GM23248 (cell line): ENCODE measurements around the gene ZNF408. TPM values are rescaled to one million over a fixed set of nuclear protein-coding genes. Genes with fewer than 3 reads are reported as not detected.
"Not testable (repeated sequence)": the region's sequence is repeated elsewhere in the genome, so short reads cannot be mapped to it uniquely, and the experiment has no call there.

Experiments
- DNase-seq: peaks from one replicate; pipeline ENCODE4 v3.0.0-alpha.2; 2015
- H2AFZ ChIP-seq: fragments of 200-600 bp; sonication (generic); 2 replicates; pipeline ENCODE4 v1.6.1; 2016; ENCODE audit warnings: antibody characterized with exemption
- H3F3A ChIP-seq: fragments of 200-600 bp; sonication (generic); 2 replicates; pipeline ENCODE4 v1.6.1; 2016; ENCODE audit warnings: mild to moderate bottlenecking, antibody characterized with exemption, mixed run types; ENCODE audit not compliant: insufficient read depth
- H3K27ac ChIP-seq: fragments of 200-600 bp; sonication (generic); 2 replicates; pipeline ENCODE4 v1.5.1; 2016; ENCODE audit warnings: mild to moderate bottlenecking
- H3K27me3 ChIP-seq: fragments of 200-600 bp; sonication (generic); replicated peaks from 2 replicates; pipeline ENCODE4 v1.6.1; 2016; ENCODE audit warnings: mild to moderate bottlenecking; ENCODE audit not compliant: insufficient read depth
- H3K36me3 ChIP-seq: fragments of 200-600 bp; sonication (generic); 2 replicates; pipeline ENCODE4 v1.6.1; 2016; ENCODE audit warnings: low read depth, mild to moderate bottlenecking
- H3K4me1 ChIP-seq: fragments of 200-600 bp; sonication (generic); 2 replicates; pipeline ENCODE4 v1.6.1; 2016; ENCODE audit warnings: mild to moderate bottlenecking; ENCODE audit not compliant: insufficient read depth
- H3K4me2 ChIP-seq: fragments of 200-600 bp; sonication (generic); one replicate; pipeline ENCODE4 v1.6.1; 2016; ENCODE audit warnings: mild to moderate bottlenecking; ENCODE audit not compliant: unreplicated experiment
- H3K4me3 ChIP-seq: fragments of 200-600 bp; sonication (generic); 2 replicates; pipeline ENCODE4 v1.5.1; 2016; ENCODE audit warnings: mild to moderate bottlenecking
- H3K79me2 ChIP-seq: fragments of 200-600 bp; sonication (generic); 2 replicates; pipeline ENCODE4 v1.6.1; 2016; ENCODE audit warnings: mild to moderate bottlenecking; ENCODE audit not compliant: insufficient read depth
- H3K9ac ChIP-seq: fragments of 200-600 bp; sonication (generic); 2 replicates; pipeline ENCODE4 v1.6.1; 2016; ENCODE audit warnings: mild to moderate bottlenecking
- H3K9me2 ChIP-seq: fragments of 200-600 bp; sonication (generic); 2 replicates; pipeline ENCODE4 v1.6.1; 2016; ENCODE audit warnings: mixed run types, mild to moderate bottlenecking, moderate library complexity; ENCODE audit not compliant: insufficient read depth
- H3K9me3 ChIP-seq: fragments of 200-600 bp; sonication (generic); one replicate; pipeline ENCODE4 v1.6.1; 2017; ENCODE audit warnings: low read depth
- H4K20me1 ChIP-seq: fragments of 200-600 bp; sonication (generic); 2 replicates; pipeline ENCODE4 v1.6.0; 2016; ENCODE audit not compliant: insufficient read depth
- EZH2 ChIP-seq: fragments of 200-600 bp; sonication (generic); IDR thresholded peaks from 2 replicates; pipeline ENCODE4 v1.6.1; 2018; ENCODE audit warnings: antibody characterized with exemption, mild to moderate bottlenecking; ENCODE audit not compliant: insufficient read depth, poor library complexity, severe bottlenecking
- EZH2phosphoT487 ChIP-seq: fragments of 200-600 bp; sonication (generic); IDR thresholded peaks from 2 replicates; pipeline ENCODE4 v1.6.1; 2018; ENCODE audit warnings: antibody characterized with exemption, moderate library complexity, mild to moderate bottlenecking, low read depth; ENCODE audit not compliant: insufficient read depth
- WGBS, 2 experiments: methylation state at CpG; one replicate each; pipeline ENCODE4 v1.1.6; 2015 to 2017; ENCODE audit warnings: low lambda C conversion rate in 2 of 2, low coverage in 1 of 2; ENCODE audit errors: missing lambda C conversion rate in 2 of 2; 5-methylcytosine and 5-hydroxymethylcytosine counted together
- in situ Hi-C: fragments of 300-500 bp; cut with MboI; formaldehyde crosslinking; loops from 2 replicates; pipeline ENCODE4 v1.15.0; 2020
- polyA plus RNA-seq: library from polyadenylated mRNA; unstranded; fragments of >200 nt; fragmentation: Nextera tagmentation; extraction: Ambion mirVana; gene quantifications from 2 replicates; pipeline ENCODE4 v1.2.1, GENCODE V29; 2016
- total RNA-seq: library from RNA; depleted of rRNA; stranded (reverse); fragments of >200 nt; shearing (Covaris generic); gene quantifications from 2 replicates; pipeline ENCODE4 v1.2.3, GENCODE V29; 2014

The ZNF408 gene
- total and polyA plus RNA-seq, 2 experiments from 2014 or later, result 9.6 to 9.9 TPM

DNA sequence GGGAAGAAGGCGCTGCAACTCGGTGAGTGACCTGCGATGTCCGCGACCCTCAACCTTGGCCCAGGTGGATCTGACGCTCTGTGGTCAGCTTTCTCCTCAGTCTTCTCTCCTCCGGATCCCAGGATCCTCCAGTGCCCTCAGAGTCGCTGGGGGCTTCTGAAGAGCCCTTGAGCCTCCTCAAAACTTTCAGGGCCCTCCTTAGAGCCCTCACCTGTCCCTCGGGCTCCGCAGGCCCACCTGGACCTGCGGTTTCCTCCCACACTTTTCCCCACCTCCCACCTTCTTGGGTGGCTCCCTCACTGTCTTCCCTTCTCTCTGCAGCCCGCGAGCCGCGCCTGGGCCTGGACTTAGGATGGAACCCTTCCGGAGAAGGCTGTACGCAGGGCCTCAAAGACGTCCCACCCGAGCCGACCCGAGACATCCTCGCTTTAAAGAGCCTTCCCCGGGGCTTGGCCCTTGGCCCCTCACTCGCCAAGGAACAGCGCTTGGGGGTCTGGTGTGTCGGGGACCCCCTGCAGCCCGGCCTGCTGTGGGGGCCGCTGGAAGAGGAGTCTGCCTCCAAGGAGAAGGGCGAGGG, 335 bp downstream of the ZNF408 start:
- Histone ChIP-seq H3K36me3 (peaks cover 14% of the 10 kb centered on the region; the same call in 1 of the 2 replicates), H3K27me3 (no peaks in the 10 kb centered on the region), H3K4me2 (peak overlapping the region; percentile 92), H3K9me2 (no peaks in the 10 kb centered on the region), H2AFZ (peak overlapping the region; percentile 94), H3K79me2 (peaks cover 89% of the 10 kb centered on the region), H3K4me3 (peak overlapping the region; percentile 88), H4K20me1 (no peaks in the 10 kb centered on the region), H3K9me3 (no peaks in the 10 kb centered on the region), H3K4me1 (peaks cover 34% of the 10 kb centered on the region), H3K27ac (peak overlapping the region; percentile 94), H3F3A (peaks cover 7% of the 10 kb centered on the region; the same call in 1 of the 2 replicates), H3K9ac (peak overlapping the region; percentile 92)
- TF ChIP-seq EZH2 (no peak), EZH2phosphoT487 (no peak)
- peak; percentile 38 for DNase-seq
- in situ Hi-C loops, result no loop called here
- 1 to 2% methylated on average over 28 to 29 of the region's 29 CpGs for whole genome bisulfite sequencing, 2 experiments

- no peak overlapping the region for H2AFZ ChIP-seq
- H3F3A ChIP-seq, result peaks cover 9% of the 10 kb centered on the region
- in situ Hi-C loops, result no loop called here
- no peaks in the 10 kb centered on the region for H3K27me3 ChIP-seq
- no peak overlapping the region for H3K9ac ChIP-seq
- no peaks in the 10 kb centered on the region for H4K20me1 ChIP-seq
- no peaks in the 10 kb centered on the region for H3K9me3 ChIP-seq
- H3K4me1 ChIP-seq, result peaks cover 8% of the 10 kb centered on the region; the same call in 1 of the 2 replicates
- WGBS, 2 experiments, result 95 to 97% methylated on average over 26 to 31 of the region's 31 CpGs
- H3K4me3 ChIP-seq, result no peak overlapping the region
- peaks cover 18% of the 10 kb centered on the region; the same call in 1 of the 2 replicates for H3K36me3 ChIP-seq
- TF ChIP-seq EZH2phosphoT487 (no peak), EZH2 (no peak)
- H3K79me2 ChIP-seq, result peaks cover 54% of the 10 kb centered on the region
- H3K9me2 ChIP-seq, result no peaks in the 10 kb centered on the region
- H3K27ac ChIP-seq, result no peak overlapping the region
- H3K4me2 ChIP-seq, result no peak overlapping the region
- no peak for DNase-seq
These were observed 4.3 kb downstream of the ZNF408 start for GRCh38 chr11:46705070-46705688.

GRCh38 chr11:46706886-46707285, 6.1 kb downstream of the ZNF408 start:
- H3K9ac ChIP-seq, result no peak overlapping the region
- no peaks in the 10 kb centered on the region for H3K9me3 ChIP-seq
- no peak overlapping the region for H3K4me3 ChIP-seq
- no peak overlapping the region for H2AFZ ChIP-seq
- peaks cover 42% of the 10 kb centered on the region for H3K79me2 ChIP-seq
- H3K4me1 ChIP-seq, result peaks cover 16% of the 10 kb centered on the region
- no peaks in the 10 kb centered on the region for H3K9me2 ChIP-seq
- in situ Hi-C loops, result no loop called here
- no peak overlapping the region for H3K27ac ChIP-seq
- H3F3A ChIP-seq, result peaks cover 21% of the 10 kb centered on the region
- peaks cover 18% of the 10 kb centered on the region; the same call in 1 of the 2 replicates for H3K36me3 ChIP-seq
- no peak for DNase-seq
- H3K27me3 ChIP-seq, result no peaks in the 10 kb centered on the region
- no peak overlapping the region for H3K4me2 ChIP-seq
- no peaks in the 10 kb centered on the region for H4K20me1 ChIP-seq
- TF ChIP-seq EZH2, result no peak
- TF ChIP-seq EZH2phosphoT487, result no peak
- WGBS, 2 experiments, result 83 to 89% methylated on average over 7 of the region's 7 CpGs

DNA sequence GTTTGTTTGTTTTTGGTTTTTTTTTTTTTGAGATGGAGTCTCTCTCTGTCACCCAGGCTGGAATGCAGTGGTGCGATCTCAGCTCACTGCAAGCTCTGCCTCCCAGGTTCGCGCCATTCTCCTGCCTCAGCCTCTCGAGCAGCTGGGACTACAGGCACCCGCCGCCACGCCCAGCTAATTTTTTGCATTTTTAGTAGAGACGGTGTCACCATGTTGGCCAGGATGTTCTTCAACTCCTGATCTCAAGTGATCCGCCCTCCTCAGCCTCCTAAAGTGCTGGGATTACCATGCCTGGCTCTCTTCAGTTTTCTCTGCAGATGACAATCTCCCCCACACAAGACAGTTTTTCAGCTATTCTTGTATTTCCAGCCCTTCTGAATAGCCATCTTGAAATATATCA, 8.5 kb downstream of the ZNF408 start:
- in situ Hi-C loops, DNase-seq, H3K9me2 ChIP-seq, H3K4me2 ChIP-seq, H3K27ac ChIP-seq, H3K4me3 ChIP-seq, H3K9ac ChIP-seq, H4K20me1 ChIP-seq, H3K9me3 ChIP-seq, H2AFZ ChIP-seq, H3K27me3 ChIP-seq: not testable (repeated sequence)
- H3K4me1 ChIP-seq, result peaks cover 17% of the 10 kb centered on the region
- H3F3A ChIP-seq, result peaks cover 28% of the 10 kb centered on the region
- H3K79me2 ChIP-seq, result peaks cover 17% of the 10 kb centered on the region; the same call in 1 of the 2 replicates
- peaks cover 13% of the 10 kb centered on the region; the same call in 1 of the 2 replicates for H3K36me3 ChIP-seq
- WGBS, 2 experiments, result 81 to 83% methylated on average over 9 of the region's 9 CpGs
